ENCODE measurements around the gene DPY19L2. TPM values are rescaled to one million over a fixed set of nuclear protein-coding genes. Genes with fewer than 3 reads are reported as not detected.
A peak's percentile ranks its signal among the peaks of the same experiment; 100 is the strongest.
"Not testable (repeated sequence)": the region's sequence is repeated elsewhere in the genome, so short reads cannot be mapped to it uniquely, and the experiment has no call there.

DPY19L2 gene
- total RNA-seq, 1 experiment from 2014 or later, result 4.5 TPM

- DNase-seq (ENCODE audit: low read depth), result not testable (repeated sequence)
Measured at GRCh38 chr12:63537838-63538237, 130.5 kb downstream of the DPY19L2 start.

GRCh38 chr12:63529641-63530040 lies 138.7 kb downstream of the DPY19L2 start:
- not testable (repeated sequence) for DNase-seq (ENCODE audit: low read depth)

- peak; percentile 41 for DNase-seq (ENCODE audit: low read depth)
Measured at GRCh38 chr12:63525831-63526230, 142.5 kb downstream of the DPY19L2 start.

- no peak for DNase-seq (ENCODE audit: low read depth)
Measured at GRCh38 chr12:63521706-63522105, 146.6 kb downstream of the DPY19L2 start.

Other genes with a start within 250 kb of the DPY19L2 start
- gene RXYLT1, start 111.4 kb upstream of the DPY19L2 start, total RNA-seq (2014; rRNA removed; shearing (Covaris generic)), result 42.7 and 46.9 TPM in 2 replicates
- 0.91 and 1.7 TPM in 2 replicates for gene SRGAP1, start 176.2 kb upstream of the DPY19L2 start, total RNA-seq (2014; rRNA removed; shearing (Covaris generic))